ENCODE data around the gene PTPRG.

- TF ChIP-seq CTCF (IDR thresholded peaks at IDR 0.05; ENCODE audit: low read depth, low read length, poor library complexity, severe bottlenecking) (peak; percentile 82), EZH2phosphoT487 (IDR thresholded peaks at IDR 0.05; ENCODE audit: borderline replicate concordance, low read length) (no peak)
Observed at GRCh38 chr3:62188681-62189375, 627.5 kb downstream of the PTPRG start.

Data from DOHH2 (cell line).